GM19463 (cell line): ENCODE results near the gene RHOG.
A peak's percentile ranks its signal among the peaks of the same experiment; 100 is the strongest.
"Not testable (repeated sequence)": the region's sequence is repeated elsewhere in the genome, so short reads cannot be mapped to it uniquely, and the experiment has no call there.

ENCODE experiments used
- ATAC-seq: cut with Tn5 transposase; IDR thresholded peaks from one replicate; pipeline ENCODE4 v1.9.1; 2021; ENCODE audit warnings: mild to moderate bottlenecking, moderate library complexity; ENCODE audit not compliant: unreplicated experiment

Gene RHOG

GRCh38 chr11:3810951-3811350 is 29.8 kb downstream of the RHOG start:
- no peak for ATAC-seq

- ATAC-seq = no peak
Observed at GRCh38 chr11:3810446-3810845, 30.3 kb downstream of the RHOG start.

- no peak for ATAC-seq
Observed at GRCh38 chr11:3809624-3809928, 31.2 kb downstream of the RHOG start.

GRCh38 chr11:3808861-3809623 is 31.7 kb downstream of the RHOG start:
- peak; percentile 74 for ATAC-seq

- peak; percentile 72 for ATAC-seq
Observed at GRCh38 chr11:3807909-3808860, 32.6 kb downstream of the RHOG start, which contains the start of gene PGAP2. PGAP2 (plus strand) TSS chr11:3808560; CDS start chr11:3811260, 2,700 bp downstream.

GRCh38 chr11:3803726-3804495 is 36.8 kb downstream of the RHOG start:
- no peak for ATAC-seq

GRCh38 chr11:3802011-3802790 is 38.6 kb downstream of the RHOG start:
- no peak for ATAC-seq

GRCh38 chr11:3799873-3800272 is 40.9 kb downstream of the RHOG start:
- no peak for ATAC-seq

GRCh38 chr11:3799143-3799542 is 41.6 kb downstream of the RHOG start:
- no peak for ATAC-seq

GRCh38 chr11:3797329-3798090 is 43.2 kb downstream of the RHOG start, which contains the start of gene NUP98:
NUP98 (minus strand) TSS chr11:3797554; CDS start chr11:3782117, 15,437 bp downstream.
- ATAC-seq = peak; percentile 88

GRCh38 chr11:3796801-3797328 is 43.9 kb downstream of the RHOG start:
- peak; percentile 19 for ATAC-seq

GRCh38 chr11:3796346-3796745 is 44.4 kb downstream of the RHOG start:
- ATAC-seq = no peak

GRCh38 chr11:3796002-3796311 is 44.8 kb downstream of the RHOG start:
- ATAC-seq = no peak

- ATAC-seq = no peak
Observed at GRCh38 chr11:3795131-3796001, 45.4 kb downstream of the RHOG start.

GRCh38 chr11:3794387-3794786 is 46.4 kb downstream of the RHOG start:
- ATAC-seq = not testable (repeated sequence)

- ATAC-seq = no peak
Observed at GRCh38 chr11:3786781-3787428, 53.9 kb downstream of the RHOG start.

GRCh38 chr11:3783611-3784010 is 57.1 kb downstream of the RHOG start:
- ATAC-seq = no peak

- ATAC-seq = no peak
Observed at GRCh38 chr11:3782963-3783362, 57.8 kb downstream of the RHOG start.
